ENCODE results near the gene CLTCL1.

Gene CLTCL1

GRCh38 chr22:19149047-19149883, 142.3 kb downstream of the CLTCL1 start:
- no peak overlapping the region for H3K4me3 ChIP-seq (ENCODE audit: low read depth, low read length)
- TF ChIP-seq CTCF (IDR thresholded peaks at IDR 0.05; ENCODE audit: low read depth, low read length) = no peak

- no peak overlapping the region for H3K4me3 ChIP-seq (ENCODE audit: low read depth, low read length)
- TF ChIP-seq CTCF (IDR thresholded peaks at IDR 0.05; ENCODE audit: low read depth, low read length) = no peak
These were observed 143.0 kb downstream of the CLTCL1 start for GRCh38 chr22:19148417-19149046.

GRCh38 chr22:19147195-19147780, 144.2 kb downstream of the CLTCL1 start:
- no peak overlapping the region for H3K4me3 ChIP-seq (ENCODE audit: low read depth, low read length)
- TF ChIP-seq CTCF (IDR thresholded peaks at IDR 0.05; ENCODE audit: low read depth, low read length) = no peak

GRCh38 chr22:19146215-19146968, 145.1 kb downstream of the CLTCL1 start:
- no peak for TF ChIP-seq CTCF (IDR thresholded peaks at IDR 0.05; ENCODE audit: low read depth, low read length)
- H3K4me3 ChIP-seq (ENCODE audit: low read depth, low read length) = no peak overlapping the region

DNA sequence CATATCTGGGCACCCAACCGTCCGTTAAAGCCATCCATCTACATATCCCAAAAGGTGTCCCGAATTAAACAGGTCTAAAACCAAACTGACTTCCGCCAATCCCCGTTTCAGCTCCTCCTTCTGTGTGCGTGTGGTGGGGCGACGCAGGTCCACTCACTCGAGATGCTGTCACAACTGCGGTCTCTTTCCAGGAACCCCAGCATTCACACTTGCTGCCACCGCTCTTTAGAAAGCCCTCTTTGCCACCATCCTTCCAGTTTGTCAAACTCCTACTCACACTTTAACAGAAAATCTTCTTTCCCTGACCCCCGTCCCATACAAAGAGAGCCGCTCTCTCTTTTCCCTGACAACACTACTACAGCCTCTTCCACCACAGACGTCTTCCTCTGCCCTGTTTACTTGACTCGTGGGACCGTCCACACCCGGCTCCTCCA, 147.5 kb downstream of the CLTCL1 start:
- no peak for TF ChIP-seq CTCF (IDR thresholded peaks at IDR 0.05; ENCODE audit: low read depth, low read length)
- peak overlapping the region; percentile 95 for H3K4me3 ChIP-seq (ENCODE audit: low read depth, low read length)

DNA sequence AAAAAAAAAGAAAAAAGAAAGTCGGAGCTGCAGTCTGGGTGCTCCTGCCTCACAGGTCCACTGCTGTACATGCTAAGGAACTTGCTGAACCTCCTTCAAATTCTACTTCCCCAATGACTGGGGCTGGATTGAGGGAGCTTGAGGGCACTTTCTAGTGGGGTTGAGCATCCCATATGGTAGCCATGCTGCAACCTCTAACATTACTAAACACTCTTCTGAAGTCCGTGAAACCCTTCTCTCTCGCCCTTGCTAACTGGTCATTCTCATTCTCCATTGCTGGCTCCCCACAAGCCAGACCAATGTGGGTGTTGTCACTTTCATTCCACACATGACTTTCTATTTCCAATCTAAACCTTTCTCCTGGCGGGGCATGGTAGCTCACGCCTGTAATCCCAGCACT, 148.3 kb downstream of the CLTCL1 start:
- no peak for TF ChIP-seq CTCF (IDR thresholded peaks at IDR 0.05; ENCODE audit: low read depth, low read length)
- no peak overlapping the region for H3K4me3 ChIP-seq (ENCODE audit: low read depth, low read length)
